Right lobe of liver (tissue), 4 donors: ENCODE results near the gene WBP1.

ENCODE experiments used
- CTCF ChIP-seq, 4 donors: fragments of 200-600 bp in 3 of 4; fragments of 450-650 bp in 1 of 4; IDR thresholded peaks; one replicate each; pipeline versions ENCODE4 v1.5.1 to v1.8.0; 2016 to 2022; ENCODE audit warnings: antibody characterized with exemption in 4 of 4, mild to moderate bottlenecking in 2 of 4
- POLR2A ChIP-seq: fragments of 450-650 bp; IDR thresholded peaks from one replicate; pipeline ENCODE4 v1.6.1; 2017; ENCODE audit warnings: antibody characterized with exemption, mild to moderate bottlenecking
- donor health status: DM: no; HTN: no; CAD: no.
- donor health status: DM: no; HTN: no; CAD: no.
- donor health status: DM: no; HTN: yes; CAD: no.

GRCh38 chr2:74504591-74504990 lies 46.4 kb downstream of the WBP1 start:
- TF ChIP-seq POLR2A, result no peak
- TF ChIP-seq CTCF (IDR thresholded peaks at IDR 0.05), result no peak
